ENCODE data around the gene CCNL2.

Gene CCNL2

DNA sequence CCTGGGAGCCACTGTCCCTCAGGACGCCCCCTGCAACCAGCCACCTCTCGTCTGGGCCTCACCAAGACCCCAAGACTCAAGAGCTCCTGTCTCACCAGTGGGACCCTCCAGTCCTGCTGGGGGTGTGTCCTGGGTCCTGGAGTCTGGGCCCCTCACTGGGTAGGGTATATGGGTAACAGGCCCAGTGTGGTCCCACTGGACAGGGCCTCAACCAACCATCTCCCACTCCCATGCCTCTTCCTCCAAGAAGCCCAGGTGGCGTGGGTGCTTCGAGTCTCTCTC is 35.6 kb upstream of the CCNL2 start:
- TF ChIP-seq, protein P1, sequence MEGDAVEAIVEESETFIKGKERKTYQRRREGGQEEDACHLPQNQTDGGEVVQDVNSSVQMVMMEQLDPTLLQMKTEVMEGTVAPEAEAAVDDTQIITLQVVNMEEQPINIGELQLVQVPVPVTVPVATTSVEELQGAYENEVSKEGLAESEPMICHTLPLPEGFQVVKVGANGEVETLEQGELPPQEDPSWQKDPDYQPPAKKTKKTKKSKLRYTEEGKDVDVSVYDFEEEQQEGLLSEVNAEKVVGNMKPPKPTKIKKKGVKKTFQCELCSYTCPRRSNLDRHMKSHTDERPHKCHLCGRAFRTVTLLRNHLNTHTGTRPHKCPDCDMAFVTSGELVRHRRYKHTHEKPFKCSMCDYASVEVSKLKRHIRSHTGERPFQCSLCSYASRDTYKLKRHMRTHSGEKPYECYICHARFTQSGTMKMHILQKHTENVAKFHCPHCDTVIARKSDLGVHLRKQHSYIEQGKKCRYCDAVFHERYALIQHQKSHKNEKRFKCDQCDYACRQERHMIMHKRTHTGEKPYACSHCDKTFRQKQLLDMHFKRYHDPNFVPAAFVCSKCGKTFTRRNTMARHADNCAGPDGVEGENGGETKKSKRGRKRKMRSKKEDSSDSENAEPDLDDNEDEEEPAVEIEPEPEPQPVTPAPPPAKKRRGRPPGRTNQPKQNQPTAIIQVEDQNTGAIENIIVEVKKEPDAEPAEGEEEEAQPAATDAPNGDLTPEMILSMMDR (IDR thresholded peaks at IDR 0.05; ENCODE audit: low read length): no peak
- TF ChIP-seq EZH2 (optimal IDR thresholded peaks at IDR 0.05; ENCODE audit: low read depth, low read length): no peak
- no peak for TF ChIP-seq EZH2phosphoT487 (IDR thresholded peaks at IDR 0.05; ENCODE audit: low read length)
- H2AFZ ChIP-seq (ENCODE audit: low read length): no peak overlapping the region
- no peak overlapping the region for H3K27ac ChIP-seq (ENCODE audit: low read length)
- no peaks in the 10 kb centered on the region for H3K79me2 ChIP-seq (ENCODE audit: low read length)
- no peaks in the 10 kb centered on the region for H3K4me1 ChIP-seq (ENCODE audit: low read length)
- H3K9me3 ChIP-seq (replicated peaks; ENCODE audit: insufficient read depth, low read length): no peaks in the 10 kb centered on the region
- no peak overlapping the region for H3K4me2 ChIP-seq (ENCODE audit: low read depth, low read length)
- DNase-seq: no peak
- no peaks in the 10 kb centered on the region for H3K36me3 ChIP-seq (replicated peaks; ENCODE audit: insufficient read depth, low read length)
- peaks cover 67% of the 10 kb centered on the region for H3K27me3 ChIP-seq (replicated peaks; ENCODE audit: insufficient read depth, low read length)
- no peaks in the 10 kb centered on the region for H3K9me2 ChIP-seq (replicated peaks; ENCODE audit: insufficient read depth, low read length)
- H3K4me3 ChIP-seq (ENCODE audit: low read length): no peak overlapping the region
- no peaks in the 10 kb centered on the region for H4K20me1 ChIP-seq (ENCODE audit: insufficient read depth, low read length)
- no peaks in the 10 kb centered on the region for H3F3A ChIP-seq (ENCODE audit: insufficient read depth, low read length)
- H3K9ac ChIP-seq (ENCODE audit: low read length): no peak overlapping the region

DNA sequence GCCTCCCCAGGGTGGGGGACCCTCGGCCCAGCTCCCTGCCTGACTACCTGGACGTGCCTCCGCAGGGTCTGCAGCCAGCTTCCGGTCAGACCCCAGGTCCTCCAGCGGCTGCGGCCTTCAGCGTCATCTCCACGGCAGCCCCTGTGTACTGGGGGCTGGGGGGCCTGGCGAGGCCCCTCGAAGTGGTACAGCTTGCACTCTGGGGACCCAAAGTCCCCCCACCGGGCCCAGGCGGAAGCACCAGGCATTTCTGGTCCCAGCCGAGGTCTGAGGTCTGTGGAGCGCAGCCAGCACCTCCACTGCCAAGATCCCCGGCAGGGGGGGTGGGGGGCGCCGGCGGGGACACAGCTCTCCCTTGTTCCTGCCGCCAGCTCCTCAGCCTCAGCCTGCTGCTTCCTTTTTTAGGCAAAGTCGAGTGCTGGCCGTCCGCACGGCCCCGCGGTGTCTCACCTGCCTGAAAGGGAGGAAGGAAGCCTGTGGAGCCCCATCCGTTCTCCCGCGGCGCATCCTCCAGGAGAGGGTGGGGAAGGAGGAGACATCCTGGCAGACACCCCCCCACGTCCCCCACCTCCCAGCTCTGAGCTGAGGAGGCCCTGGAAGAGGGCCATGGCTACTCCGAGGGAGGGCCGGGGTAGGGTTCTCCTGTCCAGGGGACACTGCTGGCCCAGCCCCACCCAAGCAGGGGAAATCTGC is 35.1 kb upstream of the CCNL2 start:
- Histone ChIP-seq H2AFZ (ENCODE audit: low read length) (no peak overlapping the region), H3K4me3 (ENCODE audit: low read length) (no peak overlapping the region), H3F3A (ENCODE audit: insufficient read depth, low read length) (no peaks in the 10 kb centered on the region), H3K27ac (ENCODE audit: low read length) (no peak overlapping the region), H4K20me1 (ENCODE audit: insufficient read depth, low read length) (no peaks in the 10 kb centered on the region), H3K9ac (ENCODE audit: low read length) (no peak overlapping the region), H3K9me2 (replicated peaks; ENCODE audit: insufficient read depth, low read length) (no peaks in the 10 kb centered on the region), H3K4me1 (ENCODE audit: low read length) (no peaks in the 10 kb centered on the region), H3K27me3 (replicated peaks; ENCODE audit: insufficient read depth, low read length) (peaks cover 71% of the 10 kb centered on the region), H3K79me2 (ENCODE audit: low read length) (no peaks in the 10 kb centered on the region), H3K36me3 (replicated peaks; ENCODE audit: insufficient read depth, low read length) (no peaks in the 10 kb centered on the region), H3K4me2 (ENCODE audit: low read depth, low read length) (no peak overlapping the region), H3K9me3 (replicated peaks; ENCODE audit: insufficient read depth, low read length) (no peaks in the 10 kb centered on the region)
- no peak for DNase-seq
- TF ChIP-seq, protein P1 (IDR thresholded peaks at IDR 0.05; ENCODE audit: low read length): no peak
- no peak for TF ChIP-seq EZH2phosphoT487 (IDR thresholded peaks at IDR 0.05; ENCODE audit: low read length)
- no peak for TF ChIP-seq EZH2 (optimal IDR thresholded peaks at IDR 0.05; ENCODE audit: low read depth, low read length)

DNA sequence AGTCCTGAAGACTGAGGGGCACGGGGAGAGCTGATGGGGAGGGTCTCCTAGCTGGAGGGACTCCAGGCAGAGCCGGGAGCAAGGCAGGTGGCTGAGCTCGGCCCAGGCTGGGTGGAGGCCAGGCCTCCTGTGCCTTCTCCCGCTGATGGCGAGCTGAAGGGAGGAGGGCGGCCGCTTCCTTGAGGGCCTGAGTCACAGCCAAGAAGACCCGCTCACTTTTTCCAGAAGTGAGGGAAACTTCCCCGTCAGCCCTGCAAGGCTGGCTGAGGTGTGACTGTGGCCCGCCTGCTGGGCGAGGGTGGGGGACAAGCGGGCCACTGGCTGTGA is 34.6 kb upstream of the CCNL2 start:
- H3F3A ChIP-seq (ENCODE audit: insufficient read depth, low read length): no peaks in the 10 kb centered on the region
- DNase-seq: no peak
- H3K9me2 ChIP-seq (replicated peaks; ENCODE audit: insufficient read depth, low read length): no peaks in the 10 kb centered on the region
- H3K36me3 ChIP-seq (replicated peaks; ENCODE audit: insufficient read depth, low read length): no peaks in the 10 kb centered on the region
- no peaks in the 10 kb centered on the region for H4K20me1 ChIP-seq (ENCODE audit: insufficient read depth, low read length)
- no peak overlapping the region for H3K4me2 ChIP-seq (ENCODE audit: low read depth, low read length)
- H3K4me1 ChIP-seq (ENCODE audit: low read length): no peaks in the 10 kb centered on the region
- no peak overlapping the region for H3K9ac ChIP-seq (ENCODE audit: low read length)
- no peak overlapping the region for H2AFZ ChIP-seq (ENCODE audit: low read length)
- H3K79me2 ChIP-seq (ENCODE audit: low read length): no peaks in the 10 kb centered on the region
- H3K27ac ChIP-seq (ENCODE audit: low read length): no peak overlapping the region
- no peak for TF ChIP-seq EZH2 (optimal IDR thresholded peaks at IDR 0.05; ENCODE audit: low read depth, low read length)
- TF ChIP-seq EZH2phosphoT487 (IDR thresholded peaks at IDR 0.05; ENCODE audit: low read length): no peak
- TF ChIP-seq, protein P1 (IDR thresholded peaks at IDR 0.05; ENCODE audit: low read length): no peak
- peaks cover 73% of the 10 kb centered on the region for H3K27me3 ChIP-seq (replicated peaks; ENCODE audit: insufficient read depth, low read length)
- H3K4me3 ChIP-seq (ENCODE audit: low read length): no peak overlapping the region
- no peaks in the 10 kb centered on the region for H3K9me3 ChIP-seq (replicated peaks; ENCODE audit: insufficient read depth, low read length)
